H1 (cell line): ENCODE data around the gene HIPK2. TPM values are rescaled to one million over a fixed set of nuclear protein-coding genes. Genes with fewer than 3 reads are reported as not detected.

Experiments used
- CTCF ChIA-PET: fragments of 300-600 bp; sonication (Branson Sonifier 250); formaldehyde crosslinking; loops from one replicate; lab custom pipeline; 2021; ENCODE audit not compliant: partially characterized antibody; lab: Charles Lee
- POLR2A ChIA-PET: fragments of 300-600 bp; sonication (Branson Sonifier 250); formaldehyde crosslinking; loops from one replicate; lab custom pipeline; 2021; ENCODE audit warnings: inconsistent platforms; ENCODE audit not compliant: partially characterized antibody; lab: Charles Lee
- DNase-seq, 2 experiments: peaks; one replicate each; pipeline versions ENCODE4 v3.0.0 to v3.0.0-alpha.2; 2010 to 2022; ENCODE audit warnings: low spot score in 2 of 2, low read depth in 1 of 2, mixed read lengths in 1 of 2
- FAIRE-seq: peaks from 2 replicates; lab custom pipeline; 2011; peaks lifted over from hg19 to GRCh38; lab: Jason Lieb, UNC
- H2AFZ ChIP-seq: 2 replicates; pipeline ENCODE4 v1.8.1; 2012; ENCODE audit warnings: low read length, inconsistent platforms
- H2AK5ac ChIP-seq: 2 replicates; pipeline ENCODE4 v1.6.1; 2013; ENCODE audit warnings: low read depth, low read length
- H2BK120ac ChIP-seq: replicated peaks from 2 replicates; pipeline ENCODE3; 2013; ENCODE audit warnings: low read depth, low read length, inconsistent platforms
- H2BK12ac ChIP-seq: 2 replicates; pipeline ENCODE4 v1.6.1; 2013; ENCODE audit warnings: low read depth, low read length
- H2BK15ac ChIP-seq: 2 replicates; pipeline ENCODE4 v1.6.1; 2013; ENCODE audit warnings: low read length
- H2BK20ac ChIP-seq: 2 replicates; pipeline ENCODE4 v1.6.1; 2013; ENCODE audit warnings: low read length
- H2BK5ac ChIP-seq: 2 replicates; pipeline ENCODE4 v1.6.1; 2013; ENCODE audit warnings: low read depth, low read length
- H3K14ac ChIP-seq: 2 replicates; pipeline ENCODE4 v1.6.1; 2013; ENCODE audit warnings: inconsistent platforms; ENCODE audit not compliant: insufficient read length
- H3K18ac ChIP-seq: 2 replicates; pipeline ENCODE4 v1.6.1; 2013; ENCODE audit warnings: low read length; ENCODE audit errors: extremely low read depth
- H3K23ac ChIP-seq: 2 replicates; pipeline ENCODE4 v1.6.1; 2013; ENCODE audit warnings: inconsistent platforms; ENCODE audit not compliant: insufficient read length
- H3K23me2 ChIP-seq: 2 replicates; pipeline ENCODE4 v1.6.1; 2013; ENCODE audit warnings: low read depth, low read length
- H3K27ac ChIP-seq: 2 replicates; pipeline ENCODE4 v1.6.1; 2011; ENCODE audit warnings: low read depth, low read length, inconsistent platforms
- H3K27me3 ChIP-seq, 4 experiments: replicated peaks in 1 of 4; 1 replicate in 1 of 4; 2 replicates in 3 of 4; pipeline versions ENCODE4 v1.6.1 to v1.8.1; 2011 to 2013; ENCODE audit warnings: low read length in 3 of 4, mild to moderate bottlenecking in 3 of 4, inconsistent platforms in 2 of 4, mixed read lengths in 2 of 4, moderate library complexity in 1 of 4; ENCODE audit not compliant: control insufficient read depth in 3 of 4, insufficient read depth in 3 of 4; ENCODE audit errors: extremely low read depth in 1 of 4
- H3K36me3 ChIP-seq, 4 experiments: 2 replicates each; pipeline versions ENCODE4 v1.6.1 to v1.8.1; 2011 to 2013; ENCODE audit warnings: mild to moderate bottlenecking in 4 of 4, low read length in 3 of 4, moderate library complexity in 2 of 4, control low read depth in 1 of 4, inconsistent platforms in 1 of 4; ENCODE audit not compliant: insufficient read depth in 4 of 4, control insufficient read depth in 2 of 4
- H3K4ac ChIP-seq: replicated peaks from 2 replicates; pipeline ENCODE3; 2013; ENCODE audit warnings: low read length, low read depth, mixed read lengths, inconsistent platforms; ENCODE audit not compliant: insufficient read length
- H3K4me1 ChIP-seq, 4 experiments: replicated peaks in 1 of 4; 1 replicate in 1 of 4; 2 replicates in 3 of 4; pipeline versions ENCODE4 v1.6.1 to v1.8.1; 2011 to 2013; ENCODE audit warnings: low read length in 3 of 4, inconsistent platforms in 2 of 4, mixed read lengths in 1 of 4; ENCODE audit not compliant: insufficient read depth in 4 of 4, control insufficient read depth in 3 of 4
- H3K4me2 ChIP-seq, 2 experiments: 2 replicates each; pipeline versions ENCODE4 v1.6.1 to v1.8.1; 2011 to 2013; ENCODE audit warnings: low read depth in 2 of 2, low read length in 2 of 2, control low read depth in 1 of 2, inconsistent platforms in 1 of 2, mild to moderate bottlenecking in 1 of 2; ENCODE audit not compliant: insufficient read depth in 1 of 2
- H3K4me3 ChIP-seq, 4 experiments: fragments of 200-600, 300-600 bp in 1 of 4; sonication (generic), shearing (Covaris generic), sonication (Bioruptor Twin) in 1 of 4; 2 replicates each; pipeline versions ENCODE4 v1.5.1 to v1.8.1; 2011 to 2016; ENCODE audit warnings: low read length in 4 of 4, low read depth in 3 of 4, control low read depth in 2 of 4, inconsistent platforms in 2 of 4, mild to moderate bottlenecking in 2 of 4, mixed read lengths in 1 of 4, moderate library complexity in 1 of 4; ENCODE audit not compliant: insufficient read depth in 2 of 4; ENCODE audit errors: extremely low read depth in 1 of 4
- H3K56ac ChIP-seq: replicated peaks from 2 replicates; pipeline ENCODE3; 2013; ENCODE audit warnings: low read depth, mild to moderate bottlenecking, mixed read lengths, low read length, inconsistent platforms; ENCODE audit not compliant: insufficient read length
- H3K79me1 ChIP-seq: 2 replicates; pipeline ENCODE4 v1.6.1; 2013; ENCODE audit warnings: low read depth, low read length, control low read depth
- H3K79me2 ChIP-seq, 2 experiments: 2 replicates each; pipeline versions ENCODE4 v1.6.1 to v1.8.1; 2012 to 2013; ENCODE audit warnings: low read length in 2 of 2, mild to moderate bottlenecking in 2 of 2, inconsistent platforms in 1 of 2; ENCODE audit not compliant: insufficient read depth in 2 of 2, control insufficient read depth in 1 of 2
- H3K9ac ChIP-seq, 4 experiments: replicated peaks in 1 of 4; 1 replicate in 1 of 4; 2 replicates in 3 of 4; pipeline versions ENCODE4 v1.6.1 to v1.8.1; 2011 to 2013; ENCODE audit warnings: low read depth in 3 of 4, low read length in 3 of 4, control low read depth in 2 of 4, mild to moderate bottlenecking in 2 of 4, moderate library complexity in 2 of 4, inconsistent platforms in 1 of 4; ENCODE audit errors: extremely low read depth in 1 of 4
- H3K9me3 ChIP-seq, 2 experiments: 2 replicates each; pipeline versions ENCODE4 v1.6.1 to v1.8.1; 2012 to 2013; ENCODE audit warnings: mild to moderate bottlenecking in 2 of 2, moderate library complexity in 2 of 2, control low read depth in 1 of 2, inconsistent platforms in 1 of 2, low read depth in 1 of 2, low read length in 1 of 2, mixed read lengths in 1 of 2; ENCODE audit not compliant: insufficient read depth in 2 of 2
- H4K20me1 ChIP-seq, 2 experiments: replicated peaks in 1 of 2; 2 replicates each; pipeline versions ENCODE3 to v1.8.1; 2011 to 2013; ENCODE audit warnings: inconsistent platforms in 2 of 2, low read length in 2 of 2, mild to moderate bottlenecking in 1 of 2; ENCODE audit not compliant: insufficient read depth in 2 of 2, control insufficient read depth in 1 of 2
- H4K5ac ChIP-seq: 2 replicates; pipeline ENCODE4 v1.6.1; 2013; ENCODE audit warnings: low read length, low read depth, mixed read lengths, inconsistent platforms; ENCODE audit not compliant: insufficient read length
- H4K8ac ChIP-seq: 2 replicates; pipeline ENCODE4 v1.8.0; 2013; ENCODE audit warnings: mild to moderate bottlenecking, moderate library complexity, low read length, inconsistent platforms; ENCODE audit not compliant: insufficient read depth; ENCODE audit errors: extremely low read depth
- H4K91ac ChIP-seq: replicated peaks from 2 replicates; pipeline ENCODE3; 2013; ENCODE audit warnings: low read length, mixed read lengths, inconsistent platforms; ENCODE audit not compliant: insufficient read length
- ATF3 ChIP-seq: IDR thresholded peaks from 2 replicates; pipeline ENCODE4 v1.6.1; 2011; ENCODE audit warnings: low read depth, mild to moderate bottlenecking, low read length; ENCODE audit not compliant: insufficient read depth
- CTCF ChIP-seq, 3 experiments: IDR thresholded peaks; 1 replicate in 2 of 3; 2 replicates in 1 of 3; pipeline versions ENCODE4 v1.5.1 to v1.6.1; 2011; ENCODE audit warnings: low read length in 3 of 3, mild to moderate bottlenecking in 3 of 3, inconsistent platforms in 2 of 3, low read depth in 1 of 3, moderate library complexity in 1 of 3; ENCODE audit not compliant: insufficient read depth in 1 of 3; ENCODE audit errors: control extremely low read depth in 1 of 3
- MAFK ChIP-seq: IDR thresholded peaks from 2 replicates; pipeline ENCODE4 v1.6.1; 2012; ENCODE audit warnings: low read depth, mild to moderate bottlenecking, improper control_type of control experiment, low read length
- RAD21 ChIP-seq, 2 experiments: IDR thresholded peaks in 1 of 2; conservative IDR thresholded peaks in 1 of 2; 2 replicates each; pipeline ENCODE4 v1.6.1; 2011; ENCODE audit warnings: low read depth in 2 of 2, low read length in 2 of 2, improper control_type of control experiment in 1 of 2, inconsistent platforms in 1 of 2, mild to moderate bottlenecking in 1 of 2, moderate library complexity in 1 of 2
- USF2 ChIP-seq: IDR thresholded peaks from 2 replicates; pipeline ENCODE4 v1.6.1; 2011; ENCODE audit warnings: low read length, improper control_type of control experiment
- WGBS, 2 experiments: shearing (Covaris generic) in 1 of 2; methylation state at CpG; one replicate each; pipeline versions ENCODE4 v1.1.6 to v1.1.7; 2013 to 2015; ENCODE audit warnings: low lambda C conversion rate in 2 of 2, mixed read lengths in 2 of 2, inconsistent platforms in 1 of 2, low coverage in 1 of 2, missing lambda C conversion rate in 1 of 2; ENCODE audit not compliant: insufficient replicate concordance in 2 of 2, insufficient coverage in 1 of 2, insufficient read length in 1 of 2; ENCODE audit errors: extremely low coverage in 1 of 2, missing lambda C conversion rate in 1 of 2; 5-methylcytosine and 5-hydroxymethylcytosine counted together
- polyA plus RNA-seq, 7 experiments: library from polyadenylated mRNA; depleted of rRNA in 3 of 7; stranded (reverse) in 5 of 7; unstranded in 2 of 7; fragments of >200 nt in 5 of 7; fragments of 200-250 nt in 2 of 7; gene quantifications; 1 replicate in 5 of 7; 2 replicates in 1 of 7; 4 replicates in 1 of 7; pipeline versions ENCODE4 v1.2.1 to v1.2.3, GENCODE V29; 2011 to 2013; ENCODE audit warnings: missing spikeins in 2 of 7, mixed read lengths in 2 of 7
- total RNA-seq: library from RNA; stranded (reverse); fragmentation: NEBNext Ultra II Directional; extraction: Animal tissue kit (Norgen Biotek cat#: 25700); gene quantifications from 2 replicates; pipeline ENCODE4 v1.2.1, GENCODE V29; 2021

Gene HIPK2
- total and polyA plus RNA-seq, 2 of the 8 experiments (the other 6 are each of a cell fraction or from before 2014, with no cell fraction given), result 8.3 to 24.3 TPM

- no peak overlapping the region for H3K14ac ChIP-seq
- H2BK5ac ChIP-seq, result no peak overlapping the region
- H3K4me3 ChIP-seq, result no peak overlapping the region
- no peaks in the 10 kb centered on the region for H3K9me3 ChIP-seq
- TF ChIP-seq MAFK (no peak), ATF3 (no peak), RAD21 (IDR thresholded peaks at IDR 0.05 in 1 of 2, conservative IDR thresholded peaks at IDR 0.05 in 1 of 2; ENCODE audit: low read depth in 2 of 2, low read length in 2 of 2) (peak; percentile 29 to 54), USF2 (peak; percentile 28; the same call in 1 of the 2 replicates), CTCF (IDR thresholded peaks at IDR 0.05; ENCODE audit: control extremely low read depth in 1 of 3, insufficient read depth in 1 of 3, low read depth in 1 of 3, low read length in 3 of 3) (peak; percentile 24 to 28 (median 27); a peak in 2 of 4 replicates)
- TF ChIP-seq, all 59 proteins: peak for 3
- Histone ChIP-seq H3K36me3 (peaks cover 0 to 7% (median 2%) of the 10 kb centered on the region in 4 experiments; a peak in 3 of 8 replicates), H3K23me2 (no peaks in the 10 kb centered on the region), H3K4ac (no peak overlapping the region), H2AFZ (no peak overlapping the region), H2BK12ac (no peak overlapping the region), H3K4me1 (peaks cover 0 to 5% (median 2%) of the 10 kb centered on the region in 4 experiments; a peak in 2 of 7 replicates), H3K27me3 (no peaks in the 10 kb centered on the region), H4K5ac (no peak overlapping the region), H3K79me2 (no peaks in the 10 kb centered on the region), H3K4me2 (no peak overlapping the region), H2BK20ac (no peak overlapping the region), H3K56ac (no peak overlapping the region), H2AK5ac (no peak overlapping the region), H3K27ac (no peak overlapping the region), H3K79me1 (no peaks in the 10 kb centered on the region), H3K23ac (no peak overlapping the region), H4K91ac (no peak overlapping the region), H4K20me1 (no peaks in the 10 kb centered on the region), H2BK120ac (no peak overlapping the region), H2BK15ac (no peak overlapping the region), H3K9ac (no peak overlapping the region), H3K18ac (no peak overlapping the region), H4K8ac (no peak overlapping the region)
- CTCF ChIA-PET, result interaction anchor here (0.9 to 7.7 kb wide), 11 partner anchors 10 to 376 kb away, joined by 3 to 71 read pairs (median 4); no protein-coding TSS in a partner anchor
- FAIRE-seq (no peak), DNase-seq (no peak)
- WGBS, 2 experiments, result 96% methylated on average over 4 of the region's 4 CpGs; no CpG with 5 or more reads in 1 of the 2 experiments
- POLR2A ChIA-PET, result no interaction called here
Measured at GRCh38 chr7:139629392-139630082, 148.3 kb downstream of the HIPK2 start.
